Activated T-cell treated with anti-CD3 and anti-CD28 coated beads for 1 hour (primary cell): ENCODE data around the gene STAM.
"Not testable (repeated sequence)": the region's sequence is repeated elsewhere in the genome, so short reads cannot be mapped to it uniquely, and the experiment has no call there.

Source experiments
- DNase-seq: peaks from one replicate; pipeline ENCODE4 v3.0.0-alpha.2; 2020; ENCODE audit warnings: low read depth

STAM gene

DNA sequence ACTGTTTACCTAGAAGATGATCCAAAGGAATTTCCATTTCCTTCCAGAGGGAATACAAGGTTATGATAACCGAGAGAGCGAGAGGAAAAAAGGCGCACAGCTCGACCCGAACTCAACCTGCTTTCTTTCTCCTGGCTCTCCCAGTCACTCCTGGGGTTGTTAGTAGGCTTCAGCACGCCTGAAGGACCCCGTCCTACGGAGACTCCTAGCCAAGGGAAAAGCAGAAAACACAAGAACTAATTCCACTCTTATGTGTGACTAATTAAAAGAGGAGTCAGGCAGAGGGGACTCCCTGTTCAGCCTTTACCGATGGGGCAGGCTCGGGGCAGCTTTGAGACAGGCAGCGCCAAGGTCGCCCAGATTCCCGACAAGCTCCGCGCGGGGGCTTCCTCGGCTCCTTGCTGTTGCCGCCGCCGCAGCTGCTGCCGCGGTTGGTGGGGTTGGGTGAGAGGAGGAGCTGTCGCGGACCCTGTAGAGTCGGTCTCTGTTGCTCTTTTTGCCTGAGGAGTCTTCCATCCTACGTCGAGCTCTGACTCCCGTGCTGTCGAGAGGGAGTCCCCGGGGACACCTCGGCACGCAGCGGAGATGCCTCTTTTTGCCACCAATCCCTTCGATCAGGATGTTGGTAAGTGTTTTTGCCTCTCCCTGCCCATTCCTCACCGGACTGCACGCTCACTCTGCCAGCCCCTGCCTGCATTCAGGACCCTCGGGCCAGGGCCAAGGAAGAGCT is at the start of gene STAM:
STAM (plus strand) TSS at position 397 of the 730 bp plus-strand sequence; CDS start at position 586, 189 bp downstream.
- DNase-seq, result peak; percentile 87

- DNase-seq, result no peak
These were observed 46.6 kb upstream of the STAM start for GRCh38 chr10:17597386-17597785.

GRCh38 chr10:17599089-17599488 is 44.9 kb upstream of the STAM start:
- no peak for DNase-seq

- no peak for DNase-seq
These were observed 38.0 kb upstream of the STAM start for GRCh38 chr10:17605936-17606335.

- DNase-seq, result no peak
These were observed 37.4 kb upstream of the STAM start for GRCh38 chr10:17606547-17607040.

DNA sequence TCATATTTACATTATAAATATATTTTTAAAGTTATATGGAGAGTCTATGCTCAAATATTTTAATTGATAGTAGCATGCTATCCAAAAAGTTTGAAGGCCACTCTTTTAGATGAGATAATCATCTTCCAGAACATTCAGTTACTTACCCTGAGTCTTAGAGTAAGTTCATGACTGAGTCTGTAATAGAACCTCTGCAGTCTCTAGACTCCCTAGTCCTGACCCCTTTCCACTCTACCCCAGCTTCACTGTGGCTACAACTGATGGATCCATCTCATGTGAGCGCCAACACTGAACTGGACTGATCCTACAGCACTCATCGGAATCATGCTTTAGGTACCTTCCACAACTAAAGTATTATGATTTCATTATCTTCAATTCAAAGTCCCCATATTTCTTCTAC is 36.9 kb upstream of the STAM start:
- DNase-seq, result no peak

DNA sequence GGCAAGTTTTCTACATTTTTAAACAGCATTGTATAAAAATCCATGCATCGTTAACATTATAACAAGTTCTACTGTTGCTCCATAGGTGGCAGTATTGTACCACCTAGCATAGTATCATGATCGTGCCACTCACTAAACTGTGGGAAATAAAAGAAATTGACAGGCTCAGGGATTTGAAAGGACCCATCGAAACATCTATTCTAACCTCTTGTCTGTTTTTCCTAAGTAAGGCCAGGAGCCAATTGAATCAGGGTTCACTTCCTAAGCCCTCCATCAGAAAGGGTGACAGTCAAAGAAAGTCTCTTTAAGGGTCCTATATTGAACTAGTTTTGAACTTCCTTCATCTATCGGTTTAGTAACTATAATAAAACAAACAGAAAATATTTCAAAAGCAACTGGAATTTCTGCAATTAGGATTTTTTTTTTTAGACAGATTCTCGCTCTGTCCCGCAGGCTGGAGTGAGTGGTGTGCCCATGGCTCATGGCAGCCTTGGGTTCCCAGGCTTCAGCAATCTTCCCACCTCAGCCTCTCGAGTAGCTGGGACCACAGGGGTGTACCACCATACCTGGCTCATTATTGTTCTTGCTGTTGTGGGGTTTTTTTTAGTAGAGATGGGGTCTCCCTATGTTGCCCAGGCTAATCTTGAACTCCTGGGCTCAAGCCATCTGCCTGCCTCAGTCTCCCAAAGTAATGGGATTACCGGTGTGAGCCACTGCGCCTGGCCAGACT is 36.2 kb upstream of the STAM start:
- DNase-seq, result no peak

DNA sequence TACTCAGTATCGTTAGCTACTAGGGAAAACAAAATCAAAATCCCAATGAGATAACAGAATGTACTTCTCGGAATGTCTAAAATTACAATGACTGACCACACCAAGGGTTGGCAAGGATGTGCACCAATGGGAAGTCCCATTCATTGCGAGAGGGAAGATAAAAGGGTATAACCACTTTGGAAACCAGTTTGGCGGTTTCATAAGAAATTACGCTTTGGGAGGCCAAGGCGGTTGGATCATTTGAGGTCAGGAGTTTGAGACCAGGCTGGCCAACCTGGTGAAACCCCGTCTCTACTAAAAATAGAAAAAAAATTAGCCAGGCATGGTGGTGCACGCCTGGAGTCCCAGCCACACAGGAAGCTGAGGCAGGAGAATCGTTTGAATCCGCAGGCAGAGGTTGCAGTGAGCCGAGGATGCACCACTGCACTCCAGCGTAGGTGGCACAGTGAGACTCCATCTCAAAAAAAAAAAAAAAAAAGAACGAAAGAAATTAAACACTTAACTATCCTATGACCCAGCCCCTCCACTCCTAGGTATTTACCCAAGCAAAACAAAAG is 34.4 kb upstream of the STAM start:
- no peak for DNase-seq

DNA sequence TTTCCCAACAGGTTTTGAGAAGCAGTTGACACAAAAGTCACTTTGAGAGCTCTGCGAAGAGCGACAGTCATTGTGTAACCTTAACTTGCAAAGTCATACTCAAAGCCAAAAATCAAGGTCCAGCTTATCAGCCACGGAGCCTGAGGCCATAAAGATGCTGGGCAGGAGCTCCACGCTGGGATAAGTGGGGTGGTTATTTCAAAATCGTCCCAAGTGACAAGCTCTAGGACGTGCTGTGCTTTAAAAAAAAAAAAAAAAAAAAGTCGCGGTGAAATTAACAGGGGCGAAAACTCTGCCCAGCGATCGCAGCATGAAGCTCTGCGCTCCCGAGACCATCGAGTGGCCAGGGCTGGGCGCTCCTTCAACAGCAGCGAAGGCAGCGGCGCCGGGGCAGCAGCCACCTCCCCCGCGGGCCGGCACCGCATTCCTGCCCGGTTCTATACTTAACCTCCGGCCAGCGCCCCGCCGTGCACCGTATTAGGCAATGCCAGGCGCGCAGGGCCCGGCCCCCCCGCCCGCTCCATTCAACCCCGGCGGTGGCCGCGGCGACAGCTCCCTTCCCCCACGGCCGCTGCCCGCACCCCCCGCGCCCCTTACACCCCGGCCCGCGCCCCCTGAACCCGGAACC is 27.4 kb upstream of the STAM start:
- DNase-seq, result no peak

- DNase-seq, result peak; percentile 22
These were observed 26.7 kb upstream of the STAM start, which contains the start of gene HACD1 for GRCh38 chr10:17617031-17617911. Gene HACD1 (minus strand): TSS chr10:17617374. CDS start chr10:17617339, 35 bp downstream.

DNA sequence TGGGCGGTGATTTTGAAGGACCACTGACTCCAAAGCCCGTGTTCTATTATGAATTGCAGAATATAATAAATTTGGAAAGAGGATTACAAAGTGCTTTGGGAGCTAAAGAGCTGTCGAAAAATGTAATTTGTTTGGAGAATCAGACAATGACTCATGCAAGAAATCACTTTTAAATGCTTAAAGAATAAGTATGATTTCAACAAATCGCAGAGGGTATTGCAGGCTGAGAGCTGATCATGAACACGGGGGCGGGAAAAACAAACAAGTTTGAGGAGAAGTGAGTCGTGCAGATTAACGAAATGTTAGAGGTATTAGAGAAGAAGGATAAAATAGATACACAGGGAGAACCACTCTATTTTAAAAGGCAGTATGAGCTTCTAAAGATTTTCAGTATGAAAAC is 21.9 kb upstream of the STAM start:
- no peak for DNase-seq

DNA sequence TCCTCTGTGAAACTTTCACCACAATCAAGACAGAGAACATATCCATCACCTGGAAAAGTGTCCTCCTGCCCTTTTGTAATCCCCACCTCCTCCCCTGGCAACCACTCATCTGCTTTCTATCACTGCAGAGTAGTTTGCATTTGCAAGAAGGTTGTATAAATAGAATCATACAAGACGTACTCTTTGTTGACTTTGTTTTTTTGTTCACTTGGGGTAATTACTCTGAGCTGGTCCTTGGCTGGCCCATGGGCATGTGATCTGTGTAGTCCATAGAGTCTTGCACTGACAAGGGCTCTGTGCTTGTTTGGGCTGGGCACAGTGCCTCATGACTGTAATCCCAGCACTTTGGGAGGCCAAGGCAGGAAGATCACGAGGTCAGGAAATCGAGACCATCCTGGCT is 19.0 kb upstream of the STAM start:
- no peak for DNase-seq

GRCh38 chr10:17626656-17627055 is 17.3 kb upstream of the STAM start:
- no peak for DNase-seq

- DNase-seq, result not testable (repeated sequence)
These were observed 11.4 kb upstream of the STAM start for GRCh38 chr10:17632590-17632989.

DNA sequence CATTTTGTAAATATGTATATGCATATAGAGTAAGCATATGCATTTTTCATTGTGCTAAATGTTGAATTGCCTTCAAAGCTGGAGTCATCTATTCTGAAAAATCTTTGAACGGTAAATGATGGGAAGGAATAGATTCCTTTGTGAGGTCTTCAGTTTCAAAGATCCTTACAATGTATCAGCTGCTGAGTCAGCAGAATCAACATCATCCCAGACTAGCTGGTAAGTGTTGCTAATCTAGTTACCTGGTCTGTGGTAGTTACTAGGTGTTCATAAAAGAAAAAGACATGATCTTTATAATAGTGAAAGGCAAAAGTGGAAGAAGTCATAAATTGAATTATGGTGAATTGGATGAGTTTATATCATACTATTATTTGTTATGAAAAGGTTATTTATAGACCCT is 10.6 kb upstream of the STAM start:
- no peak for DNase-seq

DNA sequence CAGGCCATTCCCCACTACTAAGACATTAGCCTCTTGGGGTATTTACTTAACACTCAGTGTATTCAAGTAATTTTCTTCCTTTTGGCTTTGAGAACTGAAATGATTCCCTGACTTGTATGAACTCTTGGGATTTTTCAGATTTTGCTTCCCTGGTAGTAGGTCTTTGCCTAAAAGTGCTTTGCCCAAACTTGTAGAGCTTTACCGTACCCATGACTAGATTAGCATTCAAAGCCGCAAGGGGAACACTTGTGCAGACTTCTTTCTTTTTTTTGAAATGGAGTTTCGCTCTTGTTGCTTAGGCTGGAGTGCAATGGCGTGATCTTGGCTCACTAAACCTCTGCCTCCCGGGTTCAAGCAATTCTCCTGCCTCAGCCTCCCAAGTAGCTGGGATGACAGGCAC is 6.1 kb upstream of the STAM start:
- no peak for DNase-seq

DNA sequence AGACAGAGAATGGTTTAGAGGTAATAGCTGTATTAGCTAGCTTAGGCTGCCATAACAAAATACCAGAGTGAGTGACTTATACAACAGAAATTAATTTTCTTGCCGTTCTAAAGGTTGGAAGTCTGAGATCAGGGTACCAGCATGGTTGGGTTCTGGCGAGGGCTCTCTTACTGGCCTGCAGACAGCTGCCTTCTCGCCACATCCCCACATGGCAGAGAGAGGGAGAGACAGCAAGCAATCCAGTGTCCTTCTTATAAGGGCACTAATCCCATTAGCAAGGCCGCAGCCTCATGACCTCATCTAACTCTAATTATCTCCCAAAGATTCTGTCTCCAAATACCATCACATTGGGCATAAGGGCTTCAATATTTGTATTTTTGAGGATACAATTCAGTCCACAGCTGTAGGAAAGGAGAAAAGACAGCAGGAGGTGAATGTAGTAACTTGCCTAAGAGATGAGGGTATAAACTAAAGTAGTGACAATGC is 3.6 kb upstream of the STAM start:
- no peak for DNase-seq

GRCh38 chr10:17643339-17643754 is 604 bp upstream of the STAM start:
- no peak for DNase-seq

DNA sequence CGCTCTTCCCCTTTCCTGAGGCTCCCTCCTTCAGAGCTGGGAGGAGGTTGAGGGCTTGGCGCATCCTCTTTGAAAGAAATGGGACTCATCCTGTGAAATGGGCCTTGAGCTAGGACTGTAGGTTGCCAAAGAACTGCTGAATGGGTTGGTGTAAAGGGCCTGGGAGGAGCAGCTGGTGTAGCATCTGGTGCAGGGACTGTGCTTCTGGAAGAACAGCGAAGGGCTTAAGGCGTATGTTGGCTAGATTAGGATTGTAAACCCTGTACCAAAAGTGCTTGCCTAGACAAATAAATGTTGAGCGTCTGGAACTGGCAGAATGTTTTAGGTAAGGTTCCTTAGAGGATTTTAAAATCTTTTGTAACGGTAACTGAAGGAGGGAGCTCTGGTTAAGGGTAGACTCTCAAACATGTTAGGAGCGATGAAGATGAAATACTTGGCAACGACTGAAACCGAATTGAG is 563 bp downstream of the STAM start:
- DNase-seq, result peak; percentile 1

DNA sequence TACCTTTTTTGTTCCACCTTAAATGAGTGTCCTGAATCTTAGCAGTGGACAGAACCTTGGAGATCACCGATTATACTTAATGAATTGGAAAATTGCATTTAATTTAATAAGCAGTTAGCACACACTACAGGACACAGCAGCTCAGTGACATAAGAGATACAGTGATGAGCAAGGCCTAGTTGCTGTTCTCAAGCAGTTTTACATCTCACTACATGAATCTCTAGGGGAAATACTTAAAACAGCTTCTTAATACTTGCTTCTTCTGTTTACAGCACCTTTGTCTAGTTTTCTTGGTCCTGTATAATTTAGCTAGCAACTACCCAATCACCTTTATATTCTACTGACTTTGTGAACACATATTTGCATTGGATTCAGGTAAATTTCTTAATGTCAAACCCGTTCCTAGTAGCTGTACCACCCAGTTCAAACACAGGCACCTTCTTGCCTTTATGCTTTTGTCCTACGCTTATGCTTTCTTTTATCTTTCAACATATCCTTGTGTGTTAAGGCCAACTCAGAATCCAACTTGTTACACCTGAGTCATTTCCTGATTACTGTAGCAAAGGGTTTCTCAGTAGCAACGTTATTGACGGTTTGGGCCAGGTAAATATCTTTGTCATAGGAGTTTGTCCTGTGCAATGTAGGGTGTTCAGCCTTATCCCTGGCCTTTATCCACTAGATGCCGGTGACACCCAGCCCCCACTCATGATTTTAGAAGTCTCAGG is 1.8 kb downstream of the STAM start:
- no peak for DNase-seq

DNA sequence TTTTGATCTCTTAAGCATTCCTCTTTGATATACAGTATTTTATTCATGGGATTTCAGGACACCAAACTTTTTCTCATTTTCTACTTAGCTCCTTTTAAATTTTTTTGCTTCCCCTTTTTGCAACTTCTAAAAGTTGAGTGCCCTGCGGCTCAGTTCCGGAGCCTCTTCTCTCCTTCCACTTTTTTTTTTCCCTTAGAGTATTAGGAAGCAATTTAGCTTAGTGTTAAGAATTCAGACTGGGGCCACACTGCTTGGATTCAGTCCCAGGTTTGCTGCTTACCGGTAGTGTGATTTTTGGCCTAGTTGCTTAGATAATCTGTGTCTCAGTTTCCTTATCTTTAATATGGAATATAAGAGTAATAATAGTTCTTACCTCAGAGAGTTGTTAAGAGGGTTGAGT is 3.4 kb downstream of the STAM start:
- no peak for DNase-seq
